Dendritic cell treated with granulocyte-macrophage colony-stimulating factor and Interleukin-4, amounts not matched to agents 40 ng/mL and 50 ng/mL, for 4 days (primary cell): ENCODE measurements around the gene EIF3F.

Experiments
- H3K27ac Mint-ChIP-seq: one replicate; pipeline ENCODE4 v1.8.0; 2022; ENCODE audit warnings: mild to moderate bottlenecking, mixed read lengths
- H3K27me3 Mint-ChIP-seq: one replicate; pipeline ENCODE4 v1.8.0; 2022; ENCODE audit warnings: mild to moderate bottlenecking, mixed read lengths
- H3K36me3 Mint-ChIP-seq: one replicate; pipeline ENCODE4 v1.8.0; 2022; ENCODE audit warnings: low read depth, mixed read lengths
- H3K4me1 Mint-ChIP-seq: one replicate; pipeline ENCODE4 v1.8.0; 2022; ENCODE audit warnings: low read depth, mixed read lengths
- H3K4me3 Mint-ChIP-seq: one replicate; pipeline ENCODE4 v1.8.0; 2022; ENCODE audit warnings: mild to moderate bottlenecking, moderate library complexity, mixed read lengths
- H3K9me3 Mint-ChIP-seq: one replicate; pipeline ENCODE4 v1.8.0; 2022; ENCODE audit warnings: mixed read lengths
- intact Hi-C: fragments of 100-400 bp; cut with micrococcal nuclease; formaldehyde crosslinking; loops from one replicate; pipeline ENCODE4 v1.15.0; 2022

The EIF3F gene

GRCh38 chr11:8021920-8022319 lies 34.8 kb downstream of the EIF3F start:
- H3K4me3 Mint-ChIP-seq: no peak overlapping the region
- H3K27me3 Mint-ChIP-seq: peaks cover 37% of the 10 kb centered on the region
- H3K36me3 Mint-ChIP-seq: no peaks in the 10 kb centered on the region
- no peak overlapping the region for H3K27ac Mint-ChIP-seq
- peaks cover 12% of the 10 kb centered on the region for H3K4me1 Mint-ChIP-seq
- H3K9me3 Mint-ChIP-seq: no peaks in the 10 kb centered on the region
- intact Hi-C loops: no loop called here

DNA sequence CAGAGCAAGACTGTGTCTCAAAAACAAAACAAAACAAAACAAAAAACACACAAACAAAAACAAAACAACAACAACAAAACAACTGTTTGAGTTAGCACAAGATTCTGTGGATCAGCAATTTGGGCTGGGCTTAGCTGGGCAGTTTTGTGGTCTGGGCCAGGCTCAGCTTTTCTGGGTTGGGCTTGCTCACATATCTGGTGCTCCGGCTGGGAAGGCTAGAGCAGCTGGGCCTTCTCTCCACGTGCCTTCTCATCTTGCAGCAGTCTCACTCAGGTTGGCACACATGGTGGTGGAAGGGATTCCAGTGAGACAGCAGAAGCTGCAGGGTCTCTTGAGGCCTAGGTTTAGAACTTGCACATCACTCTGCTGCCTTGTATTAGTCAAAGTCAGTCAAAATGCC lies 35.7 kb downstream of the EIF3F start:
- no peaks in the 10 kb centered on the region for H3K9me3 Mint-ChIP-seq

DNA sequence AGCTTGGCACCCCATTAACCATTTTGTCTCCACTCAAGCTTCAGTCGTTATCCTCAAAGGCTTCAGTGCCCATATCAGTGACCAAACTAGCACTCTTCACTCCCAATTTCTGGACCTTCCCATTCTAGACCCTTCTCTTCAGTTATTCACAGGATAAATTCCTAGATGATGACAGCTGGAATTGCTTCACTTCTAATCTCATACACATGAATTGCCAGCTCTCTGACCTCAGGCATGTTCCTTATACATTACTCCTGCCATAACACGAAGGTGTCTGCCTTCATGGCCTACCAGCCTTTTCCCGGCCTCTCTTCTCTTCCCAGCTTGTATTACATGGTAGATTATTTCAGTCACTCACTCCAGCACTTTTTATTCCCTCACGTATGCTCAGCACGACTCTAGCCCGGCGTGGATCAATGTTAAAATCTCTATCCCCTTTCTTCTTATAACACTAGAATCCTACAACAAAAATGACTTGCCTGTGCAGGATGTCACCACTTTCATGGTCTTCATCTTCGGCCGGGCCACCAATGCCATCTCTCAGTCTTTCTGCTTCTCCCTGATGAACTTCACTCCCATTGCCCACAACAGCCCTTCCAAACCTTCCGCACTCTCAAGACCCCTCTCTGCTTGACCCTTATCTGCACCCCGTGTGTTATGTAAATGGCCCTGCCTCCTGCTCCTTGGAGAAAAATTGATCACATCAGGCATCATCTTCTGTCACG lies 36.9 kb downstream of the EIF3F start:
- no peak overlapping the region for H3K4me3 Mint-ChIP-seq
- no peak overlapping the region for H3K27ac Mint-ChIP-seq
- H3K9me3 Mint-ChIP-seq: no peaks in the 10 kb centered on the region
- intact Hi-C loops: no loop called here
- peaks cover 20% of the 10 kb centered on the region for H3K27me3 Mint-ChIP-seq
- H3K4me1 Mint-ChIP-seq: peaks cover 7% of the 10 kb centered on the region
- H3K36me3 Mint-ChIP-seq: no peaks in the 10 kb centered on the region

More for the DNA sequence above, 35.7 kb downstream of the EIF3F start:
- Mint-ChIP-seq H3K4me1 (peaks cover 12% of the 10 kb centered on the region), H3K36me3 (no peaks in the 10 kb centered on the region), H3K27me3 (peaks cover 30% of the 10 kb centered on the region), H3K4me3 (no peak overlapping the region), H3K27ac (no peak overlapping the region)
- intact Hi-C loops: no loop called here

GRCh38 chr11:8025123-8025522 lies 38.0 kb downstream of the EIF3F start:
- no peak overlapping the region for H3K27ac Mint-ChIP-seq
- H3K36me3 Mint-ChIP-seq: no peaks in the 10 kb centered on the region
- peaks cover 19% of the 10 kb centered on the region for H3K27me3 Mint-ChIP-seq
- H3K9me3 Mint-ChIP-seq: no peaks in the 10 kb centered on the region
- H3K4me3 Mint-ChIP-seq: no peak overlapping the region
- intact Hi-C loops: no loop called here
- peaks cover 3% of the 10 kb centered on the region for H3K4me1 Mint-ChIP-seq

DNA sequence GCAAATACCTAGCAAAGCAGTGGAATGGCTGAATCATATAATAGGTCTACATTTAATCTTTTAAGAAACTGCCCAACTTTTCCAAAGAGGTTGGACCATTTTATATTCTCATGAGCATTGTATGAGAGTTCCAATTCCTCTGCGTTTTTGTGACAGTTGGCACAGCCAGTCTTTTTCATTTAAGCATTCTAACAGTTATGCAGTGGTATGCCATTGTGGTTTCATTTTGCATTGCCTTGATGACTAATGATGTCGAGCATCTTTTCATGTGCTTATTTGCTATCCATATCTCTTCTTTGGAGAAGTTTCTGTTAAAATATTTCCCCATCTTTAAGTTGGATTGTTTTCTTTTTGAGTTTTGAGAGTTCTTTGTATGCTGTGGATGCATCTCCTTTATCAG lies 38.7 kb downstream of the EIF3F start:
- no peak overlapping the region for H3K4me3 Mint-ChIP-seq
- no peaks in the 10 kb centered on the region for H3K4me1 Mint-ChIP-seq
- H3K36me3 Mint-ChIP-seq: no peaks in the 10 kb centered on the region
- H3K9me3 Mint-ChIP-seq: no peaks in the 10 kb centered on the region
- no peak overlapping the region for H3K27ac Mint-ChIP-seq
- intact Hi-C loops: no loop called here
- H3K27me3 Mint-ChIP-seq: peaks cover 16% of the 10 kb centered on the region

DNA sequence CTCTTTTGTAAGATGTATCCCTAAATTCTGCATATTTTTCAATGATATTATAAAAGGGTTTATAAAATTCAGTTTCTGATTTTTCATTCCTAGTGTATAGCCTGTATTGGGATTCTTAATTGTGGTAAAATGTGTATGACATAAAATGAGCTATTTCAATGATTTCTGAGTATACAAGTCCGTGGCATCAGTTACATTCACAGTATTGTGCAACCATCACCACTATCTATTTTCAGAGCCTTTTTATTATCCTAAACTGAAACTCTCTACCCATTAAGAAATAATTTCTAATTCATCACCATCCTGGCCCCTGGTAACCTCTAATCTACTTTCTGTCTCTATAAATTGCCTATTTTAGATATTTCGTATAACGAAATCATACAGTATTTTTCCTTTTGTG lies 39.8 kb downstream of the EIF3F start:
- Mint-ChIP-seq H3K27me3 (peaks cover 14% of the 10 kb centered on the region), H3K4me3 (no peak overlapping the region), H3K36me3 (no peaks in the 10 kb centered on the region), H3K27ac (no peak overlapping the region), H3K9me3 (no peaks in the 10 kb centered on the region), H3K4me1 (no peaks in the 10 kb centered on the region)
- intact Hi-C loops: no loop called here

DNA sequence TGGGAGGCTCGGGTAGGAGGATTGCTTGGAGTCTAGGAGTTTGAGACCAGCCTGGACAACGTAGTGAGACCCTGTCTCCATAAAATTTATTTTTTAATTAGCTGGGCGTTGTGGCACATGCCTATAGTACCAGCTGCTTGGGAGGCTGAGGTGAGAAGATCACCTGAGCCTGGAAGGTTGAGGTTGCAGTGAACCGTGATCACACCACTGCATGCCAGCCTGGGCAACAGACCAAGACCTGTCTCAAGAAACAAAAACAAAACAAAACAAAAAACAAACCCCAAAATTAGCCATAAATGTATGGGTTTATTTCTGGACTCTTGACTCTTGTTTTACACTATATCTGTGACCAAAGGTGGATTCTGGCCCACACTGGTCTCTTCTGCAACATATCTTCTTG lies 41.6 kb downstream of the EIF3F start:
- Mint-ChIP-seq H3K9me3 (no peaks in the 10 kb centered on the region), H3K4me1 (peaks cover 5% of the 10 kb centered on the region), H3K27ac (no peak overlapping the region), H3K27me3 (peaks cover 19% of the 10 kb centered on the region), H3K4me3 (no peak overlapping the region), H3K36me3 (no peaks in the 10 kb centered on the region)
- intact Hi-C loops: no loop called here

DNA sequence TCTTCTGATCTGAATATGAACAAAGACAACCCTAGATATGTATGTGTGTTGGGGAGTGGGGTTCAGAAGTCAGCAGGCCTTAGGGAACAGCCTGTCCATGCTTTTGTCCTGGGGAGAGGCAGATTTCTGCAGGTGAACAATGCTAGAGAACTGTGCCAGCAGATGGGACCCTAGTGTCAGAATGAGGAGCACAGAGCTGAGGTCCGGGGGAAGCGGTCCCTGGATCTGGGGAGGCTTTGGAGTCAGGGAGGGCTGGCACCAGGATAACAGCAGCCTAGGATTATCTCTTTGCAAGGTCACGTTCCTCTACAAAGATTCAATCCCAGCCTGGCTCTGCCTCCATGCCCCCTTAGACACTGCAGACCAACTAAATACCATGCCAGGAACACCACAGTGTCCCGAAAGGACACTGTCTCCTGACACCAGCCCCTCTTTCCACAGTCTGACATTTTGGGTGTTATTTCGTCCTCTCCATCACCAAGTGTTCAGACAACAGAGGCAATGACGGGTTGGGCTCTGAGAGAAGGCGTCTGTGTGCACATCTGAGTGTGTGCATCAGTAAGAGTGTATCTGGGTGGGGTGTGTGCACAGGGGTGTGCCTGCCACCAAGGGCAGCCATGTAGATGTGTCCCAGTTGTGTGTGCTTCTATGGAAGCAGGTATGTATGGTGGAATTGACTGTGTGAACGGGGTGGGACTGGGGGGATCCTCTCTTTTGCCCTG lies 43.5 kb downstream of the EIF3F start:
- H3K27me3 Mint-ChIP-seq: peaks cover 19% of the 10 kb centered on the region
- no peak overlapping the region for H3K27ac Mint-ChIP-seq
- intact Hi-C loops: loop anchor here (10.0 kb wide), 1 partner anchor 534 kb away; no protein-coding TSS in a partner anchor
- no peaks in the 10 kb centered on the region for H3K36me3 Mint-ChIP-seq
- H3K4me1 Mint-ChIP-seq: peaks cover 5% of the 10 kb centered on the region
- no peaks in the 10 kb centered on the region for H3K9me3 Mint-ChIP-seq
- H3K4me3 Mint-ChIP-seq: no peak overlapping the region

DNA sequence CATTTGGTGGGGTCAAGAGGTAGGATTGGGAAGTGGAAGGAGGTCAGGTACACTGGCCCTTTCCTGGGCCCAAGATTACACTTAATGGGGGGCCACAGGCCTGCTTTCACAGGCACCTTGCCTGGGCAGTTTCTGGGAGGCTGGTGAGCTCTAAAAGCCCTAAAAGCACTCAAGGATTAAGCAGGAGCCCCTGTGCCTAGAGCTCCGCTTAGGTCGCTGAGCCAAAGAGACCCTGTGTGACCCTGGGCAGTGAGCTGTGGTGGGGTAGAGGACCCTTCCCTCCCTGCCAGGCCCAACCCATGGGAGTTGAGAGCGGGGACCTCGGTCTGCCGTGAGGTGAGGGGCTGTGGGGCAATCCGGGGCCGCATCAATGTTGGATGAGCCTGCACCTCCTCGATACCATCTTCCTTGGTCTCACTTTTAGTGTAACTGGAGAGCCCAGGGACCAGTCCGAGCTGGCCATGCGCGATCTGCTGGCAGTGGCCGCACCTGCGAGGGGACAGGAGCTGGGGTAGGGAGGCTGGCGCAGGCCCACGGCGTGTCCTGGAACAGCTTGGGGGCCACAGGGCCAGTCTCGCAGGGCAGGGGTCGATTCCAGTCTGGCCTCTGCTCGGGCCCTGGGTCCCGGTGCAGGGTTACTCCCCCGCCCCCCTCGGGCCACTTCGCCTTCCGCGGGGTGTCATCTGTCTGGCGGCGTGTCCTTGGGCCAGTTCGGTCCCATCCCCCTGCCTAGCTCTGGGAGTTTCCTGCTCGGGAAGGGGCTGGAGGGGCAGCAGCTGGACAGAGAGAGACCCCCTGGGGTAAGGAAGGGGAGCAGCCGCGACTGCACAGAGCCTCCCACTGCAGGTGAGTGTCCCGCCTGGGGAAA lies 44.3 kb downstream of the EIF3F start:
- Mint-ChIP-seq H3K27me3 (peaks cover 19% of the 10 kb centered on the region), H3K27ac (no peak overlapping the region), H3K4me3 (no peak overlapping the region), H3K9me3 (no peaks in the 10 kb centered on the region), H3K4me1 (peaks cover 5% of the 10 kb centered on the region), H3K36me3 (no peaks in the 10 kb centered on the region)
- intact Hi-C loops: loop anchor here (10.0 kb wide), 1 partner anchor 533 kb away; no protein-coding TSS in a partner anchor

- no peak overlapping the region for H3K4me3 Mint-ChIP-seq
- no peak overlapping the region for H3K27ac Mint-ChIP-seq
- H3K4me1 Mint-ChIP-seq: peaks cover 5% of the 10 kb centered on the region
- intact Hi-C loops: loop anchor here (10.0 kb wide), 1 partner anchor 533 kb away; no protein-coding TSS in a partner anchor
- peaks cover 19% of the 10 kb centered on the region for H3K27me3 Mint-ChIP-seq
- H3K9me3 Mint-ChIP-seq: no peaks in the 10 kb centered on the region
- H3K36me3 Mint-ChIP-seq: no peaks in the 10 kb centered on the region
Measured at GRCh38 chr11:8032122-8032521, 45.0 kb downstream of the EIF3F start.

GRCh38 chr11:8032576-8033304 lies 45.6 kb downstream of the EIF3F start:
- intact Hi-C loops: loop anchor here (1.0 to 10.0 kb wide), 2 partner anchors 67 to 532 kb away; no protein-coding TSS in a partner anchor
- Mint-ChIP-seq H3K4me3 (no peak overlapping the region), H3K9me3 (no peaks in the 10 kb centered on the region), H3K4me1 (peaks cover 5% of the 10 kb centered on the region), H3K36me3 (no peaks in the 10 kb centered on the region), H3K27ac (no peak overlapping the region), H3K27me3 (peaks cover 17% of the 10 kb centered on the region)

DNA sequence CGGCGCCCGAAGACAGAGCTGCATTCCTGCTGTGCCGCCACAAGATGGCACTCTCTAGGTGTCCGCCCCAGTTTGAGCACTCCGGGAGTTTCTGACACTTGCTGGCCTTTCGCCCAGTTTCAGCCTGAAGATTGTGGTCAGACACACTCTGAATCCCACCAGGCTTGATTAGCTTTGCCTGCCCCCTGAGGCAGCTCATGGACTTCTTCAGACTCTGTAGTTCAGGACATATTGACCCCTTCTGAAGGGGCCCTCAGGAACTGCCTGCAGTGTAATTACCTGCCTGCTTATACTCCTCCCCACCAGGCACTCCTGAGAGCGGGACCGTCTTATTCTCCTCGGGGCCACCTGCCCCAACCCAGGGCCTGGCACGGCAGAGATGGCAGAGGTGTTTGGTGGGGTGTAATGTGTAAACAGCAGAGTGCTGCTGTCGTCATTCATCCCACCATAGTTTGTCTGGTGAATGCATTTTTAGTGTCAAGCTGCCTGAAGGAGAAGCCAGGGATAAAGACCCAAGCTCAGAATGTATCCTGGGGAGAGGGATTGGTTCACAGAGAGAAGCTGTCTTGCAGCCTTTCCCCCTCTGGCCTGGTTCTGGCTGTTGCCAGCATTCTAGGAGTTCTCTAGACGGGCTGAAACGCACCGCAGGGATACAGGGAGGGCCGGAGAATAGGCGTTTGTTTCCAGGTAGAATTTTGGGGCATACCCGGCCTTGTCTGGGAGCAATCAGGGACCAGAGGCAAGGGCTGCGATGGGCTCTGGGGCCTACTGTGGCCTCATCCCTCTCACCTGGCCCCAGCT lies 46.4 kb downstream of the EIF3F start:
- Mint-ChIP-seq H3K4me1 (peaks cover 5% of the 10 kb centered on the region), H3K36me3 (no peaks in the 10 kb centered on the region), H3K27ac (no peak overlapping the region), H3K4me3 (no peak overlapping the region), H3K9me3 (no peaks in the 10 kb centered on the region), H3K27me3 (peaks cover 17% of the 10 kb centered on the region)
- intact Hi-C loops: loop anchor here (1.0 to 10.0 kb wide), 2 partner anchors 66 to 531 kb away; no protein-coding TSS in a partner anchor
